Measurements from ENCODE around the gene BBS9.
"Not testable (repeated sequence)": the region's sequence is repeated elsewhere in the genome, so short reads cannot be mapped to it uniquely, and the experiment has no call there.

Gene BBS9

DNA sequence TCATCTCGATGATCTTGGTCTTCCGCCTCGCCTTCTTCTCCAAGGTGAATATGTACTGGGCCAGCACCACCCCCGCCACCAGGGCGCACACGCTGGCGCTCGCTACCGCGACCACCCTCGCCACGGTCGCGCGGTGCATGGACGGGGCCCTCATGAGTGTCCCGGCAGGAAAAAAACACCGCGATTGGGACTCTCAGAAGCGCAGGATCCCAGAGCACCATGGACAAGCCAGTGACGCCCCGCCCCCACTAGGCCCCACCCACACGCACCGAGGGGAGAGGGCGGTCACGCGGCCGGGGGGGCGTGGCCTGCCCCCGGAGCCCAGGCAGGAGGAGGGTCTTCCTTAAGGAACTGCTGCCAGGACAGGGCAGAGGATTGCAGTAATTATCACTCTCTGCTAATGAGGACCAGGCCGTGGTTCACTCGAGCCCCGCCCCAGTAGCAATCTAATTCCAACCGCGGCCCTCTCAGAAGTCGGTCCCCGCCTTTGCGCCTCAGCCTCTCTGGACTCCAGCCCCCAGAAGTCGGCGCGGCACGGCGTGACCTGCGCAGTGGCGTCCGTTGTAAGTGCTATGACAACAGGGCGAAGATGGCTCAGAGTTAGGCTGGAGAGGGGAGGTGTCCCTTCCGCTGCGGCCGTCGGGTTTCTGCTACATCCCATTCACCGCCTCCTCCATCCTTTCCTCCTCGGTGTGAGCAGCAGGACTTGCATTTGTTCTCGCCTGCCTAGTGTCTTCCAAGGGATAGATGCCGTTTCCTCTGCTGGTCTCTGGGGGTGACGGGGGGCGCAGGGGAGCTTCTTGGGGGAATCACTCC is at the start of gene BBS9:
TSS of gene BBS9 (plus strand) at position 575 of the 816 bp plus-strand sequence. CDS start 16,689 bp downstream, outside the sequence.
- peak; percentile 96 for DNase-seq (ENCODE audit: low read depth)

GRCh38 chr7:33079763-33080690 is 49.3 kb upstream of the BBS9 start:
- no peak for DNase-seq (ENCODE audit: low read depth)

DNA sequence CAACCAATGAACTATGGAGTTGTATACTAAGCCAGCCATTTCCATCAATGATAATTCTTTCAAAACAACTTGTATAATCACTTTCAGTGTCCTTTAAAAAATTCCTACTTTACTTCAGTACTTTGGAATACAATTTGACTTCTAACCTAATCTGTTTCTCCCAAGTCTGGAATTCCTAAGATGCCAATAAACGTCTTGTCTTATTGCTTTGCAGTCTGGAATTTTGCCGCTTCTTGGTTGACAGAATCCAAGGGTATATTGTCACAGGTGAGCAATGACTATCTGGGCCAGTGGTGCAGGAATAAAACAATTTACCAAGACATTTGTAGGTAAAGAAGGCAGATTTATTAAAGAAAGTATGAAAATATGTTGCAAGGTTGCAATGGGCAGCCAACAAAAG is 42.0 kb upstream of the BBS9 start:
- DNase-seq (ENCODE audit: low read depth) = no peak

GRCh38 chr7:33087858-33088257 is 41.5 kb upstream of the BBS9 start:
- DNase-seq (ENCODE audit: low read depth) = no peak

DNA sequence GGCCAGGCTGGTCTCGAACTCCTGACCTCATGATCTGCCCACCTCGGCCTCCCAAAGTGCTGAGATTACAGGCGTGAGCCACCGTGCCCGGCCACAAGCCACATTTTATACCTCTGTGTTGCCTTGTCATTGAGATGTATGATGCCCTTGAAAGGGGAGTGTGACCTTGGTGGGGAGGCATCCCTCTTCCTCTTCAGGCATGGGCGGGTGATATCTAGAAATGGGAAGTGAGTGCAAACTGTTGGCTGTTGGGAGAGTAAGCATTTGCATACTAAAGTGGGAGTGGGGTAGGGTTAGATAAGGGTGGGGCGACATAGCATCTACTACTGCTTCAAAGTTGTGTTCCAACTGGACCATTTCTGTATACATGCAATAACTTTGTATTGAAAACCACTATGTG is 40.2 kb upstream of the BBS9 start:
- DNase-seq (ENCODE audit: low read depth) = no peak

GRCh38 chr7:33091111-33091531 is 38.2 kb upstream of the BBS9 start:
- peak; percentile 12 for DNase-seq (ENCODE audit: low read depth)

GRCh38 chr7:33091641-33092191 is 37.6 kb upstream of the BBS9 start:
- no peak for DNase-seq (ENCODE audit: low read depth)

DNA sequence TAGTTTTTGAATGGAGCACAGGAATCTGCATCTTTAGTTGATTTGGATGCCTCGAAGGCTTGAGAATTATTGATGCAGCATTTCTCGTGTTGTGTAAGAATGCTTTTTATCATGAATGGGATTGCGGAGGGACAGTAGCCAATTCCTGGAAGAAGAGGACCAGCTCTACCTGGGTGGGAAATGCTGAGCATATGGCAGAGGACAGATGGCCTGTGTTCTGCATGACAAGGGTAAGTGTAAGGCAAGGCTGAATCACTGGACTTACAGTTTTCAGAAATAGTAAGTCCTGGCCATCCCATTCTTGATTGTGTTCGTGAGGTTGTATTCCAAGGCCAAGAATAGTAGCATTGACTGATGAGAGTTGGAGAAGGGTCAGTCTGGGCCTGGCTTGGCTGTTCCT is 36.1 kb upstream of the BBS9 start:
- no peak for DNase-seq (ENCODE audit: low read depth)

GRCh38 chr7:33094745-33095275 is 34.6 kb upstream of the BBS9 start:
- not testable (repeated sequence) for DNase-seq (ENCODE audit: low read depth)

DNA sequence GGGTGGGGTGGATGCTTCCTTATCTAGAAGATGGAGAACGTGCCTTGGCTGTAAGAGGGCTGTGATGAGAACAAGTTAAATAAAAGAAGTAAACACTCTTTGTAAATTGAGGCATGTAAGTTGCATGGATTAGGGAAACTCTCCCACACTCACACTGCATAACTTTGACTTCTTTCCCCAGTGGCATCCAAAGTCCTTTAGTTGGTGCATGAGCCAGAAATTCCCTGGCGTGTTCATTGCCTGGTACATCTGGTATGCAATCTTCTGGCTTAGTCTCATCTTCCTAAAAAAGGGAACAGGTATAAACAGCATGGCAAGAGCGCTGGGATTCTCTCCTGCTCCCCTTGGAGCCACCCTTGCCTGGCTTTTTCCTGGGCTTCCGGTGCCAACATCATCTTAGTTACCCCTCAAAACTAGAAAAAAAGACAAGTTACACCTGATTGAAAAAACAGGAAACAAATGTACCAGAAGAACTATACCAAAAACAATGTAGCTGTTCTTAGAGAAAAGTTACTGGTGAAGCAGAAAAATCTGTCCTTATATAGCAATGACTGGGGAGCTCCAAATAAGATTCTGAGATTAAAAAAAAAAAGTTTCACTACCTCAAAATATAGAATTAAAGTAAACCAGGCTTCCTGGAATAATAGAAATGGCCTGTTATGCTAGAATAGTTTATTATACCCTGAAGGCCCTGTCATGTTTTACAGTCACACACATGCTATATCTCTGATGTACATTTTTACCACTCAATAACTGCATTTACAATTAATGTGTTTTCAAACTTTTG is 30.0 kb upstream of the BBS9 start:
- no peak for DNase-seq (ENCODE audit: low read depth)

GRCh38 chr7:33100770-33101169 is 28.6 kb upstream of the BBS9 start:
- no peak for DNase-seq (ENCODE audit: low read depth)

- no peak for DNase-seq (ENCODE audit: low read depth)
Measured at GRCh38 chr7:33101906-33102305, 27.5 kb upstream of the BBS9 start.

- peak; percentile 59 for DNase-seq (ENCODE audit: low read depth)
Measured at GRCh38 chr7:33107136-33108066, 22.0 kb upstream of the BBS9 start.

DNA sequence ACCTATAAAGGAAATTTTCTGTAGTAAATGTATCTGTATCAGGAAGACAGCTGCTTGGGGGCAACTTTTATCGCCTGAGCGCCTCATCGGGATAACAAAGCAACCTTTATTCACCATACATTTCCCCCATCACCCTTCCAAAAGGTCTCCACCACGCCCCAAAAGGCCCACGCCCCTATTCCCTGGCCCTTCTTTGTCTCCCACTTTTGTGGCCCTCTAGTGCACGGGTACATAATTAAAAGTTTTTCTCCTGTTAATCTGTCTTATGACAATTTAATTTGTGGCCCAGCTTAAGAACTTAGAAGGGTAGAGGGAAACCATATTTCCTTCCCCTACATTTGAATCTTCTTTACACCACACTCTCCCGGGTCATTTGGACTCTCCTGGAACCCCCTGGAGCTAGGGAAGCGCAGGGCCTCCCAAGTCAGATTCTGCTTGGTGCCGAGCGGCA is 20.8 kb upstream of the BBS9 start:
- DNase-seq (ENCODE audit: low read depth) = peak; percentile 60

DNA sequence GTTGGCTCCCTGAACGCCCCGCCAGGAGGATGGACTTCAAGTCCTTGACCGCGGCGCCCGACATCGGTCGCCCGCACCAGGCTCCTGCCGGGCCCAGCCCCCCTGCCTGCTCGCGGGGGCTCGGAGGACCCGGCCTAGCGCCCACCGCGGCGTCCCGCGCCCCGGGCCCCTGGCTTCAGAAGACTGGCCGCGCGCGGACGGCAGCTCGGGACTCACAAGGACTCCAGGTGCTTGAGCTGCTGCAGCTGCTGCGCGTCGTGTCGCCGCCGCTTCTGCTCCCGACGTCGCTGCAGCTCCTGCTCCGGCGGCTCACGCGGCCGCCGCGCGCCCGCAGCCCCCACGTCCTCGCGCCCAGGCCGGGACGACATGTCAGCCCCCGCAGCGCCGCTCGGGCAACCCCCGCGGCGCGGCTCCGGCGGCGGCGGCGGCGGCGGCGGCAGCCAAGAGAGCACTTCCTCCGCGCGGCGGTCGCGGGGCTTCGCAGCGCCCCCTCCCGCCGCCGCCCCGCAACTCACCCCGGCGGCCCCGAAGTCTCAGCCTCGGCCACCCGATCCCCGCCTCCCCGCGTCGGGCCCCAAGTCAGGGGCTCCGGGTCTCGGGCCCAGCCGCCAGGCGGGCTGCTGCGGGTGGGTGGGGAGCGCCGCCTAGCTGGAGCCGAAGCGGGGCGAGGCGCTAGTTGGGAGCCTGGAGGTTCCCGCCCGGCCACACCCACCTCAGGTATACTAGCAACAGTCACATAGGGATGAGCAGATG is 20.2 kb upstream of the BBS9 start, which contains the start of gene RP9:
TSS of gene RP9 (minus strand) at position 400 of the 753 bp plus-strand sequence. CDS start at position 368, 32 bp downstream.
- peak; percentile 61 for DNase-seq (ENCODE audit: low read depth)

DNA sequence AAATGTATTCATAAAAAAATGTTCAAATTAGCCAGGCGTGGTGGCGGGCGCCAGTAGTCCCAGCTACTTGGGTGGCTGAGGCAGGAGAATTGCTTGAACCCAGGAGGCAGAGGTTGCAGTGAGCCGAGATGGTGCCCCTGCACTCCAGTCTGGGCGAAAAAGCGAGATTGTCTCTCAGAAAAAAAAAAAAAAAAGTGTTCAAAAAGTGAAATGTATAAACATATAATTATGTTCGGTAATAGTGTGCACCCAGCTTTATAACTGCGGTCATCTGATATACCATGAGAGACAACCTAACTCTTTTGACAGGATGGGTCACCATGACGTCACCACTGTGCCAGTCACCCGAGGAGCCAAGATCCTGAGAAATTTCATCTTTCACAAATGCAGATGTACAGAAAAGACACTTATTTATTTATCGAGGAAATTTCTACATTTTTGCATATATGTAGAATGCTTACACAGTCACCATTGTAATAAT is 19.6 kb upstream of the BBS9 start:
- peak; percentile 15 for DNase-seq (ENCODE audit: low read depth)

DNA sequence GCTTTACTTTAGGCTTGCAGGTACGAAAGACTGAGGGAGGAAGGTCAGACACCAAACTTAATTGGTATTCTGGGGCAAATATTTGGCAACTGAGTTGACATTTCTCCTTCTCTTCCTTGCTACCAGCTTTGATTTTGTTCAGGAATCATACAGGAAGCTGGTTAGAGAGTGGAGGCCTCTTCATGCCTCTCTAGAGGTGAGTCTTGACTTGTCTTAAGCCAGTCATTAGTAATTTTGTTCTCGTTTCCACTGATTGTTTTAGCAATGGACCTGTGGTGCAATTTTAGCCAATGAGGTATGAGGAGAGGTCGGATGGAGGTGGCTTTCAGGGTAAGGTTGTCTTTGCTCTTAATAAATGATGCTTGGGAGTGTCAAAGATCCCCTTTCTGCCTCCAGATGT is 17.8 kb upstream of the BBS9 start:
- no peak for DNase-seq (ENCODE audit: low read depth)

- no peak for DNase-seq (ENCODE audit: low read depth)
Measured at GRCh38 chr7:33114976-33115375, 14.4 kb upstream of the BBS9 start.

DNA sequence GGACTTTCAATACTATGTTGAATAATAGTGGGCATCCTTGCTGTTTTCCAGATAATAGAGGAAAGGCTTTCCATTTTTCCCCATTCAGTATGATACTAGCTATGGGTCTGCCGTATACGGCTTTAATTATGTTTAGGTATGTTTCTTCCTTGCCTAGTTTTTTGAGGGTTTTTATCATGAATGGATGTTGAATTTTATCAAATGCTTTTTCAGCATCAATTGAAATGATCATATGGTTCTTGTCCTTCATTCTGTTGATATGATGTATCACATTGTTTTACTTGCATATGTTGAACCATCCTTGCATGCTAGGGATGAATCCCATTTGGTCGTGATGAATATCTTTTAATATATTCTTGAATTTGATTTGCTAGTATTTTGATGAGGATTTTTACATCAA is 11.0 kb upstream of the BBS9 start:
- no peak for DNase-seq (ENCODE audit: low read depth)
